ENCODE results near the gene PSEN2.
"Not testable (repeated sequence)": the region's sequence is repeated elsewhere in the genome, so short reads cannot be mapped to it uniquely, and the experiment has no call there.

Gene PSEN2

GRCh38 chr1:226870401-226871279 is at the start of gene PSEN2:
Gene PSEN2, plus strand, starts transcription at chr1:226870616. Its CDS starts 11,292 bp downstream, at chr1:226881908.
- peak; percentile 87 for DNase-seq

GRCh38 chr1:226820941-226821718 is 49.3 kb upstream of the PSEN2 start:
- no peak for DNase-seq

- DNase-seq, result no peak
These were observed 48.7 kb upstream of the PSEN2 start for GRCh38 chr1:226821719-226822085.

- no peak for DNase-seq
These were observed 46.8 kb upstream of the PSEN2 start for GRCh38 chr1:226823643-226824042.

- DNase-seq, result no peak
These were observed 45.2 kb upstream of the PSEN2 start for GRCh38 chr1:226825037-226825745.

GRCh38 chr1:226825746-226826100 is 44.7 kb upstream of the PSEN2 start:
- no peak for DNase-seq

- no peak for DNase-seq
These were observed 43.7 kb upstream of the PSEN2 start for GRCh38 chr1:226826479-226827261.

- DNase-seq, result no peak
These were observed 43.0 kb upstream of the PSEN2 start for GRCh38 chr1:226827458-226827857.

- DNase-seq, result peak; percentile 64
These were observed 42.4 kb upstream of the PSEN2 start for GRCh38 chr1:226827968-226828513.

GRCh38 chr1:226829105-226829504 is 41.3 kb upstream of the PSEN2 start:
- DNase-seq, result no peak

GRCh38 chr1:226831953-226832352 is 38.5 kb upstream of the PSEN2 start:
- no peak for DNase-seq

- no peak for DNase-seq
These were observed 37.8 kb upstream of the PSEN2 start for GRCh38 chr1:226832613-226833012.

GRCh38 chr1:226834179-226834578 is 36.2 kb upstream of the PSEN2 start:
- DNase-seq, result not testable (repeated sequence)

- DNase-seq, result not testable (repeated sequence)
These were observed 35.0 kb upstream of the PSEN2 start for GRCh38 chr1:226835396-226835795.

GRCh38 chr1:226837966-226838365 is 32.5 kb upstream of the PSEN2 start:
- not testable (repeated sequence) for DNase-seq

GRCh38 chr1:226838456-226838855 is 32.0 kb upstream of the PSEN2 start:
- no peak for DNase-seq

- DNase-seq, result no peak
These were observed 24.8 kb upstream of the PSEN2 start for GRCh38 chr1:226845624-226846023.

- DNase-seq, result no peak
These were observed 23.6 kb upstream of the PSEN2 start for GRCh38 chr1:226846786-226847185.

- DNase-seq, result not testable (repeated sequence)
These were observed 15.9 kb upstream of the PSEN2 start for GRCh38 chr1:226854548-226854947.

- DNase-seq, result no peak
These were observed 7.5 kb upstream of the PSEN2 start for GRCh38 chr1:226862890-226863289.

GRCh38 chr1:226863446-226863845 is 7.0 kb upstream of the PSEN2 start:
- no peak for DNase-seq

GRCh38 chr1:226864311-226864710 is 6.1 kb upstream of the PSEN2 start:
- no peak for DNase-seq
